Mucosa of descending colon (tissue), 3 donors: ENCODE results near the gene GFPT2. TPM values are rescaled to one million over a fixed set of nuclear protein-coding genes. Genes with fewer than 3 reads are reported as not detected.

Source experiments
- ATAC-seq: fragments of 200-7000 bp; cut with Tn5 transposase; one replicate; pipeline ENCODE4 v1.9.1; 2020; ENCODE audit warnings: mild to moderate bottlenecking, moderate library complexity
- DNase-seq, 3 donors: peaks; one replicate each; pipeline ENCODE4 v3.0.0-alpha.2; 2020
- H3K36me3 ChIP-seq: fragments of 200-600 bp; one replicate; pipeline ENCODE4 v1.8.0; 2021; ENCODE audit warnings: low read depth, mild to moderate bottlenecking
- H3K4me1 ChIP-seq: fragments of 200-600 bp; one replicate; pipeline ENCODE4 v1.8.0; 2021; ENCODE audit warnings: low read depth, mild to moderate bottlenecking
- H3K4me3 ChIP-seq: fragments of 200-600 bp; one replicate; pipeline ENCODE4 v1.8.0; 2021; ENCODE audit warnings: mild to moderate bottlenecking
- H3K9me3 ChIP-seq: fragments of 200-600 bp; one replicate; pipeline ENCODE4 v1.8.0; 2021; ENCODE audit warnings: mild to moderate bottlenecking
- CTCF ChIP-seq: fragments of 200-600 bp; IDR thresholded peaks from one replicate; pipeline ENCODE4 v1.8.0; 2022; ENCODE audit warnings: antibody characterized with exemption, mild to moderate bottlenecking
- intact Hi-C, 2 donors: fragments of 100-400 bp; cut with DNase I in 1 of 2; cut with micrococcal nuclease in 1 of 2; formaldehyde crosslinking; loops; one replicate each; pipeline versions ENCODE4 v1.11.0 to v1.11.1; 2022; cut with DNase I, micrococcal nuclease
- total RNA-seq, 3 donors: library from RNA; stranded (reverse); fragmentation: NEBNext Ultra II Directional in 2 of 3; extraction: Animal tissue kit (Norgen Biotek cat#: 25700) in 2 of 3; gene quantifications; one replicate each; pipeline versions ENCODE4 v1.2.1 to v1.2.4, GENCODE V29; 2021 to 2023
- donor health status: DM: no; HTN: no; CAD: no; lungs with moderate emphysema.
- donor health status: DM: no; HTN: no; CAD: no.
- donor health status: DM: no; HTN: yes; CAD: no.

Gene GFPT2
- total RNA-seq, 3 donors from 2014 or later, result 1.3 to 17.4 (median 7.9) TPM

GRCh38 chr5:180389252-180390101 is 36.3 kb upstream of the GFPT2 start:
- ATAC-seq (peak; percentile 36), DNase-seq (no peak)

GRCh38 chr5:180387798-180388197 is 34.7 kb upstream of the GFPT2 start:
- Histone ChIP-seq H3K9me3 (no peaks in the 10 kb centered on the region), H3K4me1 (no peaks in the 10 kb centered on the region), H3K36me3 (no peaks in the 10 kb centered on the region), H3K4me3 (no peak overlapping the region)
- no peak for ATAC-seq
- DNase-seq, result no peak
- TF ChIP-seq CTCF, result no peak
- intact Hi-C loops, result no loop called here

More at GRCh38 chr5:180389252-180390101, 36.3 kb upstream of the GFPT2 start:
- no peak for TF ChIP-seq CTCF
- intact Hi-C loops, result no loop called here
- Histone ChIP-seq H3K4me3 (no peak overlapping the region), H3K36me3 (no peaks in the 10 kb centered on the region), H3K4me1 (no peaks in the 10 kb centered on the region), H3K9me3 (no peaks in the 10 kb centered on the region)

GRCh38 chr5:180382926-180383325 is 29.8 kb upstream of the GFPT2 start:
- Histone ChIP-seq H3K4me3 (no peak overlapping the region), H3K4me1 (no peaks in the 10 kb centered on the region), H3K9me3 (no peaks in the 10 kb centered on the region), H3K36me3 (no peaks in the 10 kb centered on the region)
- TF ChIP-seq CTCF, result no peak
- intact Hi-C loops, result no loop called here
- ATAC-seq, result no peak
- DNase-seq, result no peak

- DNase-seq (peak in 1 of 3 donors; percentile 7), ATAC-seq (no peak)
- no peaks in the 10 kb centered on the region for H3K36me3 ChIP-seq
- no peak overlapping the region for H3K4me3 ChIP-seq
- intact Hi-C loops, result no loop called here
- TF ChIP-seq CTCF, result no peak
- H3K9me3 ChIP-seq, result no peaks in the 10 kb centered on the region
- H3K4me1 ChIP-seq, result no peaks in the 10 kb centered on the region
Measured at GRCh38 chr5:180381851-180382480, 28.8 kb upstream of the GFPT2 start.

GRCh38 chr5:180381428-180381827 is 28.3 kb upstream of the GFPT2 start:
- Histone ChIP-seq H3K4me1 (no peaks in the 10 kb centered on the region), H3K36me3 (no peaks in the 10 kb centered on the region), H3K9me3 (no peaks in the 10 kb centered on the region), H3K4me3 (no peak overlapping the region)
- no peak for TF ChIP-seq CTCF
- intact Hi-C loops, result no loop called here
- no peak for ATAC-seq
- DNase-seq, result peak in 1 of 3 donors; percentile 23
